GM19099 (cell line): ENCODE data around the gene ATP10B.

Experiments used
- POLR2A ChIP-seq: IDR thresholded peaks from 3 replicates; pipeline ENCODE4 v1.6.1; 2011; ENCODE audit warnings: low read depth; ENCODE audit not compliant: insufficient read length; ENCODE audit errors: extremely low read depth

The ATP10B gene

DNA sequence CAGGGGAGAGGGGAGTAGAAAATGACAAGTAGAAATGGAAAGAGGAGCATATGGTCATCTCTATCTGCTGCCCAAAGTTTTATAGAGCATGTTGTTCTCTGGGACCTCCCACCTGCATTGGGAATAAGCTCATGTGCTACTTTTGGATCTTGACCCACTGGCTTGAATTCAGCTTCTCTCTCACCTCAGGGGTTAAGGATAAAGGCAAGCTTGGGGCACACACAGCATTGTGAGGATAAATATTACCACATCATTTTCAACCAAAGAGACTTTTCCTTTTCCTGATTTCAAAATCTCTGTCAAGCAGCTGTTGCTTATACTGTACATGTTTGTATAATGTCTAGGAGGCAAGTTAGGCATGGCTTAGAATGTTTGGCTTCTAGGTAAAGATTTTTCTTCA is 16.6 kb downstream of the ATP10B start:
- TF ChIP-seq POLR2A = no peak

DNA sequence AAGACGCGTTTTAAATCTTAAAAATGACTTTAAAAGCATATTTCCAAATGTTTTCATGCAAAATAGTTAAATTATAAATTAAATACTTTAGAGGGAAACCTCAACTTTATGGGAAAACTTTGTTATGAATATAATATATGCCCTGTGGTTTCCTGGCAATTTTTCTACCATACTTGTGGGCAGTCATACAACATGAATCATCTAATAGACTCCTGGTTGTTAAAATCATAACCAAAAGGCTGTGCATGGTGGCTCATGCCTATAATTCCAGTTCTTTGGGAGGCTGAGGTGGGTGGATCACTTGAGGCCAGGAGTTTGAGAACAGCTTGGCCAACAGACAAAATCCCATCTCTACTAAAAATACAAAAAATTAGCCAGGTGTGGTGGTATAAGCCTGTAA is 18.2 kb downstream of the ATP10B start:
- no peak for TF ChIP-seq POLR2A

DNA sequence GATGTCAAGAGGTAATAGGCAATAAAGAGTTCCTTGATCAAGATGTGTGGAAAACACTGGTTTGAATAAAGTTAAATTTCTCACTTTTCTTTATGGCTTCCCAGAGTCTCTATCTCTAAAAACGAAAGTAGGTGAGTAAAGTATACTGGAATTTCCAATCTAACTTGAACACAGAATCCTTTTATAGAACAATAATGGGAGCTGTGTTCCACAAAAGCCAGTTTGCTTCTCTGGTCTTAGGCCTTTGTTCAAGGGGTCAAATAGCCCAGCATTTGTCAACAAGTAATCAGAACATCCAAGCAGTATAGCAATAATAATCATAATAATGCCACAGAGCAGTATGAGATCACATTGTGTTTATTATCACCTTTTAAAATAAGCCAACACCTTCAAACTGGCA is 20.2 kb downstream of the ATP10B start:
- TF ChIP-seq POLR2A = no peak

DNA sequence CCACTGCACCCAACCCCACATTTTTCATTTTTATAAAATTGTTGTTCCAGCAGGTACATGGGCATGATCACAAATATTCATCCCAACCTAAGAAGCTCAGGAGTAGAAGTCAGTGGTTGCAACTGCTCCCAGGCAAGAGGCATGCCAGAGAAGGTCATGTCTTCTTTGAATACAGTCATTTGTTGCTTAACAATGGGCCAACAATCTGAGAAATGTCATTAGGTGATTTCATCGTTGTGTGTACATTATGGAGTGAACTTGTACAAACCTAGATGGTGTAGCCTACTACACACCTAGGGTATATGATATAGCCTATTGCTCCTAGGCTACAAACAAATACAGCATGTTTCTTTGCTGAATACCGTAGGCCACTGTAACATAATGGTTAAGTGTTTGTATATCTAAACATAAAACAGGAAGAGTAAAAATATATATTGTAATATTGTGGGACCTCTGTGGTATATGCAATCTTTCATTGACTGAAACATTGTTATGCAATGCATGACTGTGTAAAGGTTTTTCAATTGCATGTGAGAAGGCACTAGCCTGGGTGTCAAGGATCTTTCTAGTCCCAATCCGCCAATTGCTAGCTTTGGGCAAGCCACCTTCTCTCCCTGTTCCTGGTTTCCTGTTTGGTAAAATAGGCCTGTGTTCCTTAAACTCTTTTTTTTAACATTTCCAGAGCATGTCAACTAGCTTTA is 27.6 kb downstream of the ATP10B start:
- TF ChIP-seq POLR2A = no peak

DNA sequence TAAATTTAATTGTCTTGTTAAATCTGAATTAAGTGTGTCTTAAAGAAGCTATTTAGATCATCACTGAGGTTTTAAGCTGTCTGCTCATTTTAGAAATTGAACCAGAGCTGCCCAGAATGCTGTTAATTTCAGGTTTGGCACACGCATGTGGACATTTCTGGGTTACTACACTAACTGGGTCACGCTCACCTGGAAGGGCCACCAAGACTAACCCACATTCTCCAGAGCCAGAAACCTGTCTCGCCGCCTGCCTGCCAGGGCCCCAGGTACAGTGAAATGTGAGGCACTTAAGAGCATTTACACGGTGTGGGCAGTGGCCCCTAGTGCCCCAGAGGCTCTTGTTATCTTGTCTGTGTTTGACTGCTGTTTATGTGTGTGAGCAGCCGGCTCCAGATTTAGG is 46.6 kb downstream of the ATP10B start:
- no peak for TF ChIP-seq POLR2A

DNA sequence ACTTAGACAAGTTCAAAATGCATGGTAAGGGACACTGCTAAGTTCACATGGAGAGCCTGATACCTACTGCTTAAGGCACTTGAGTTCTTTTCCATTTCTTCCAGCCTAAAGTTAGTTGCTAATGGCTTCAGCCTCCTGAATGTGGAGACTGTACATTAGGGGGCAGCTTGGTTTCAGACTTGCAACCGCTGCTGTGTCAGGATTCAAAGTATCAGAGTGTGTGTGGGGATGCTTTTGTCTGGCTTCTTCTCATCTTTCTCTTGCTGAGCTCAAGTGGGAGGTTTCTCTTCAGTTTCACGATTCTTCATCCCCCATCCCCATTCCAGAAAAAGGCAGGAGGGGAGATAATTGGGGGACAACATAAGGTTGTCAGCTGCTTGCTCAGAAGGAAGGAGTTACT is 49.4 kb downstream of the ATP10B start:
- no peak for TF ChIP-seq POLR2A

DNA sequence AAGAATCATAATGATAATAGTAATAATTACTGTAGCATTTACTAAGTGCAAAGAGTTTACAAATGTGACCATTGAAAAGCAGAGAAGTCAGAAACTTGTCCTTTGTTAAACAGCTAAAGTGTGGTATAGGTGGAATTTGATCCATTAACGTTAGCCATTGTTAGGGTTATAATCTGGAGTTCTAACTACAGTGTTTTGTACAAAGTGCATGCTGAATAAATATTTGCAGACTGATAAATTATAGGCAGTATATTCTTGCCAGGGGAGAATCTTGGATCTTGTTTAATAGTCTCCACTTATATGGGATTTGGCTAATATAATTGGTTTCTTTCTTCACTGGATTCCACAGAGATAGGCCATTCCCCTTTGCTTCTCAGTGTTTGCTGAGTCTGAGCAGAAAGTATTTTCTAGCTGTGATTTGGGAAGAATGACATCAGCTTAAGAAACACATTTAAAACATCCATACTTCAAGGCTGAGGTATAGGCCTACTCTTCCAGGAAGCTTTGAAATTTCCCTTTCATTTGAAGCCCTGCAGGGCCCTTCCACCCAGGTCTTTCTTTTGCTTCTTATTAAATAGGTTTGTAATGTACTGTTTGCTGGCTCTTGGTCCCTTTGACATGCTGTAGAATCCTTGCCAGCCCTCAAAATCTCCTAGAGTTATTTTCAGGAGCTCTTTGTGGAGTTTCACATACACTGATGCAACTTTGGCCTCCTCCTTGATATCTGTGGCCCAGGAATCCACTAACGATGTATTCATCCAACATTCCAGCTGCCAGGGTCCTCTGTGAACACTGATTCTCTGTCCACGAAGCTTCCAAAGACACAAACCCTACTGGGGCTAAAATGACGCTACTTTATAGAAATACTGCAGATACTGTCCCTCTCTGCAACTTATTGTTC is 51.4 kb downstream of the ATP10B start:
- no peak for TF ChIP-seq POLR2A

DNA sequence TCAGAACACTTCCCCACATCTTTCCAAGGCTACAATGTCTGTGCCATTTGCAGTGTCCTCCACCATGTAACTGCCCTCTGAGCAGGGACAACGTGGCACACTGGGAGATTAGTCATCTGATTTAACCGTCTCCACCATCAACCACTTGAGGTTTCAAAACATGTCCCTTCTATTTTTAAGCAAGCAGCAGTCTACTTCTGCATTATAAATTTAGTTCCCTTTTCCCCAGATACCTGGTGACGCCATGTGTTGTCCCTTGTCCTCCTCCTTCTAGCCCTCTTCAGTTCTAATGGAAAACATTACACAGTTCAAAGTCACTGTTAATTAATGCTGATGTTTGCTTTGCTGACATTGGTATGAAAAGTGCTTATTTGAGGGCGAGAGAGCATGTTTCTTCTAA is 52.8 kb downstream of the ATP10B start:
- TF ChIP-seq POLR2A = no peak

DNA sequence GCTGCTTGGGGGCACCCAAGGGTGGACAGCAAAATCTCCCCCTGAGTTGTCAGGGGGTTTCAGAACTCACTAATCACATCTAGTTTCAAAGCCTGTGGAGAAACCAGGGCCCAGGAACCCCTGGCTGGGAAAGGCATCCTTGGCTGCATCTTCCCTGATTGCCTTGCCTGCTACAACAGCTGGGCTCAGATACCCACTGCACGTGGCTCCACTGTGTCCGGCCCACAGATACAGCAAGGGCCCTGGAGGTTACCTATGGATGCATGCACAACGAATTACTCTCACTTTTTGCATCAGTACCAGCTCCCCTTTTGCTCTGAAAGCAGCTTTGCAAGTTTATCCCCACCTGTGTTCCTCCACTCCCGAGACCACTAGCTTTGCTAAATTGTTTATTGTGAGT is 55.0 kb downstream of the ATP10B start:
- TF ChIP-seq POLR2A = no peak

DNA sequence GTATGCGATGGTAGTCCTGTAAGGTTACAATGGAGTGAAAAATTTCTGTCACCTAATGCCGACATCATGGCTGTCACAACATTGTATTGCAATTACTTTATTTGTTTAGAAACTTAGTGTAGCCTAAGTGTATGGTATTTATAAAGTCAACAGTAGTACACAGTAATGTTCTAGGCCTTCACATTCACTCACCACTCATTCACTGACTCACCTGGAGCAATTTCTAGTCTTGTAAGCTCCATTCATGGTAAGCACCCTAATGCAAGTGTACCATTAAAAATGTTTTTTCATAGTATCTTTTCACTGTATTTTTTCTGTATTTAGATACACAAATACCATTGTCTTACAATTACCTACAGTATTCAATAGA is 58.5 kb downstream of the ATP10B start:
- TF ChIP-seq POLR2A = no peak

DNA sequence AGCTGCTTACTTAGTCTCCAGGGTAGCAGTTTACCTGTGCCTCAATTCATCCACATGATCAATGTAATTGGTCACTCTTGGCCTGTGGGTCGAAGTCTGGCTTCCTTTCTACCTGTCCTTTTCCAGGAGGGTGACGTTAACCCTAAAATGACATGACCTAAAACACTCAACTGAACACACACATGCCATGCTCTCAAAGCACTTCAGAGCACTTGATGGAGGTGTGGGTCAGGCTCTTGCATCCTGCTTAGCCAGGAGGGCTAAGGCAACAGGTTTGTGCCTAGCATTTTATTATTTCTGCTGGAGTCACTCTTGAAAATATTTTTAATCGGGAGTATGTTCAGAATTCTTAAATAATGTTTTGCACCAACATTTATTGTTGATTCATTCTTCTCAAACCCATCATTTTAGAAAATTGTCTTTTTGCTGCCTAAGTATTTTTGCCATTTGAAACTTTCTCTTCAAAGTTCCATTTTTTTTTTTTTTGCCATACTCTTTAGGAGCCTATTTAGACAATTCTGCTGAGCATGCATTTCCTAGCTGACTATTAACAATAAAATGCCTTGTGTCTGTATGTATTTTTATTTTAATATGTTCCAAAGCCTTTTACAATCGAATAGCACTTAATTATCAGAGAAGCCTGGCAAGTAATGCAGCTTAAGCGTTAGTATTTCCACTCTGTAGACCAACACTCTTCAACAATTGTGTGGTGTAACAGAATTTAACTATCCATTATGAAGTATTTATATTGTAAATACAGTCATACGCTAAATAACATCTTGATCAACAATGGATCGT is 59.1 kb downstream of the ATP10B start:
- no peak for TF ChIP-seq POLR2A

DNA sequence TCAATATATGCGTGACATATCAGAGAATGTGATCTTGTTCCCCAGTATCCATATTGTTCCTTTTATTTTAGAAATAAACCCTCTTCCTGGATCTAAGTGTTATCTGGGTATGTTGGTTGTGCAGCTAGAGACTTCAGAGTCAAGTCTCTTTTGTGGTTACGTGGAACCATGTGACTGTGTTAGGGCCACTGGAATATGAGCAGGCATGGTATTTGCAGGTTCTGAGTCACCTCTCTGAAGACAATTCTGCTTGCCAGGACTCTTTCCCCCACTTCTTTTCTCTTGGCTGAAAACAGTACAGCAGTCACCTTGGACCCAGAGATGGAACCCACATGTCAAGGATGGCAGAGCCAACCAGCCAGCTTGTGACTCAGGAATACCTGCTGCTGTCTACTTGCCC is 59.7 kb downstream of the ATP10B start:
- no peak for TF ChIP-seq POLR2A

DNA sequence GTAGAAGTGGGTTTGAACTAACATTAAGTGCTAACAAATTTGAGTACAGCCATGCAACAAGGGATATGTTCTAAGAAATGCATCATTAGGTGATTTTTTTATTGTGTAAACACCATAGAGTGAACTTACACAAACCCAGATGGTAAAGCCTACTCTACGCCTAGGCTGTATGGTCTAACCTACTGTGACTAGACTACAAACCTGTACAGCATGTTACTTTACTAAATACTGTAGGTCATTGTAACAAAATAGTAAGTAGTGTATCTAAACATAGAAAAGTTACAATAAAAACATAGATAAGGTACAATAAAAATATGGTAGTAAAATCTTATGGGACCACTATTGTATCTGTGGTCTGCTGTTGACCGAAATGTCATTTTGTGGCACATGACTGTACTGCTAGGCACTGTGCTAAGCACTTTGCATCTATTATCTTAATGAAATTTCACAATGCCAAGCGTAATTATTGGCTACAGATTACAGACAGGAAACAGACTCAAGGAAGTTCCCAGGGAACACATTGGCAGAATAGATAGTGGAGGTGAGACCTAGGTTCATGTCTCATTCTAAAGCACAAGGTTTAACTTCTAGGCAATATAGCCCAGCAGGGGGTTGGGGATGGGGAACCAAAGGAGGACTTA is 62.7 kb downstream of the ATP10B start:
- no peak for TF ChIP-seq POLR2A

DNA sequence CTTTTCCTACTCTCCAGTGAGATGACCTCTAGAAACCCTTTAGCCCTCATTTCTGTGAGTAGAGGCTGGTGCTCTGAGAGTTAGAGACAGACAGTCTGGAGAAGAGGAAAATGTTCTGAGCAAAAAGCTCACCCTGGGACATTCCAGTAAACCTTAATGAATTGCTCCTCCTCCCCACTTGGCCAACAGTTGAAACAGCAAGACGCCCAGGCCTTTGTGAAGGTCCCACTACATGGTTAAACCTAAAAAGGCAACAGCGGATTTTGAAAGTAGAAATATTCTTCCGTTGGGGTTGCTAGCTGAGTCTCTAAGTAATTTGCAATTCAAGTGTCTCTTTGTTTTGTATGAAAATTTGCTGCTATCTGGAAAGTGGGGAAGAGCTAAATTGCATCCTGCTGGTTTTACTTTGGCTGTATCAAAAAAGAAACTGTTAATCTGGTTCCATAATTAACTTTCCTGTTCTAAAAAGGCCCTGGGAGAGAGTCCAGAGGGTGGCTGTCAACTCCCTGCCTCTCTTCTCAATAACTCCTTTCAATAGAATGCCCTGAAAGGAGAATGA is 63.8 kb downstream of the ATP10B start:
- no peak for TF ChIP-seq POLR2A

DNA sequence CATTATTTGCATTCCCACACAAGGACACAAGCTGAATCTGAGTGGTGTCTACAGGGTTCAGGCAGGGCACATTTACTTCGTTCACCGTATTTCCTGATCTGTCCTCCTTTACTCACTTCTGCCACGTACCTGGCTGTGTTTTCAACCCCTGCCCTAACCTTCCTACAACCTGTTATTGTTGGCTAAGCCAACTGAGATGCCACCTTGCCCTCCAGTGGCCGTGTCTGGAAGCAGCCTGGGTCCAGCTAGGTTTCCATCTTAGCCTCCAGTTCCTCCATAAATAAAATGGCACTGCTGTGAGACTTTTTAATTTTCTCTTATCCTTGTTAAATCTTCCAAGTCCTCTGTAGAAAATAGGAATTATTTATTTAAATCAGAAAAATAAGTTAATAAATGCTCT is 64.8 kb downstream of the ATP10B start:
- TF ChIP-seq POLR2A = no peak
